Panc1 (cell line): ENCODE results near the gene OSCAR.

Experiments used
- POLR2AphosphoS5 ChIP-seq: IDR thresholded peaks from 2 replicates; pipeline ENCODE4 v1.6.1; 2012; ENCODE audit warnings: mild to moderate bottlenecking, low read depth, low read length, moderate library complexity
- REST ChIP-seq, 2 experiments: IDR thresholded peaks; 2 replicates each; pipeline ENCODE4 v1.6.1; 2011 to 2012; ENCODE audit warnings: low read depth in 2 of 2, control low read depth in 1 of 2, low read length in 1 of 2, mild to moderate bottlenecking in 1 of 2, moderate library complexity in 1 of 2; ENCODE audit not compliant: insufficient read depth in 1 of 2
- SIN3A ChIP-seq: IDR thresholded peaks from 2 replicates; pipeline ENCODE4 v1.6.1; 2012; ENCODE audit warnings: low read depth, mild to moderate bottlenecking, low read length, moderate library complexity, borderline replicate concordance; ENCODE audit not compliant: insufficient read depth
- TCF7L2 ChIP-seq: IDR thresholded peaks from 2 replicates; pipeline ENCODE4 v1.6.1; 2011; ENCODE audit warnings: mild to moderate bottlenecking, low read depth, low read length, inconsistent platforms
- TF ChIP-seq, protein P1 (sequence below): fragments of 450-650 bp; IDR thresholded peaks from 2 replicates; pipeline ENCODE4 v1.5.1; 2017; ENCODE audit warnings: mild to moderate bottlenecking

DNA sequence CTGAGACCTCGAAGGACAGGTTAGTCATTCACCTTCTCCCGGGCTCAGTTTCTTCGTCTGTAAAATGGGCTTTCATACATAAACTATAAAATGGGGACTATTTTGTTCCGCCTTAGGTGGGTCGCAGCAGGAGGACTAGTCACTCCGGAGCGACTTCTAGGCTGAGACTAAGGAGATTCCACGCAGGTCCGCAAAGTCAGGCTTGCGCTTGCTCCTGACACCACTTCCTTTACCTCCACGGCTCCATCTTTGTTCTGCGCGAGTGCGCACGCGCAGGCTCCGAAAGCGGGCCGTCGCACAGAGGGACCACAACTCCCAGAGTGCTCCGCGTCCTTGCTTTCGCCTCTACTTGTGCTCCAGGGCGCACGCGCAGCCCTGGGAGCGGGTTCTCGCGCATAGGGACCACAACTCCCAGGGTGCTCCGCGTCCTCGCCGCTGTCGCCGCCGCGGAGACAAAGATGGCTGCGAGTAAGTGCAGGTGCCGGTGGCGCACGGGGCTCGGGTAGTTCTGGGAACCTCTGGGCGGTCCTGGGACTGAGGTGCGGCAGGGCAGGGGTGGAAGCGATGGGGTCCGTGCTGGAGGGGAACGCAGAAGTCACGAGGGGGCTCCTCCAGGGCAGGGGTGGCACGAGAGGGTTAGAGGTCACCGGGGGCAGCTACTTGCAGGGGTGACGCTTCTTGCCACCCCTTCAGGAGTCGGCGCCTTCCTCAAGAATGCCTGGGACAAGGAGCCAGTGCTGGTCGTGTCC lies 2.0 kb upstream of the OSCAR start, which contains the start of gene NDUFA3:
- TF ChIP-seq, protein P1, sequence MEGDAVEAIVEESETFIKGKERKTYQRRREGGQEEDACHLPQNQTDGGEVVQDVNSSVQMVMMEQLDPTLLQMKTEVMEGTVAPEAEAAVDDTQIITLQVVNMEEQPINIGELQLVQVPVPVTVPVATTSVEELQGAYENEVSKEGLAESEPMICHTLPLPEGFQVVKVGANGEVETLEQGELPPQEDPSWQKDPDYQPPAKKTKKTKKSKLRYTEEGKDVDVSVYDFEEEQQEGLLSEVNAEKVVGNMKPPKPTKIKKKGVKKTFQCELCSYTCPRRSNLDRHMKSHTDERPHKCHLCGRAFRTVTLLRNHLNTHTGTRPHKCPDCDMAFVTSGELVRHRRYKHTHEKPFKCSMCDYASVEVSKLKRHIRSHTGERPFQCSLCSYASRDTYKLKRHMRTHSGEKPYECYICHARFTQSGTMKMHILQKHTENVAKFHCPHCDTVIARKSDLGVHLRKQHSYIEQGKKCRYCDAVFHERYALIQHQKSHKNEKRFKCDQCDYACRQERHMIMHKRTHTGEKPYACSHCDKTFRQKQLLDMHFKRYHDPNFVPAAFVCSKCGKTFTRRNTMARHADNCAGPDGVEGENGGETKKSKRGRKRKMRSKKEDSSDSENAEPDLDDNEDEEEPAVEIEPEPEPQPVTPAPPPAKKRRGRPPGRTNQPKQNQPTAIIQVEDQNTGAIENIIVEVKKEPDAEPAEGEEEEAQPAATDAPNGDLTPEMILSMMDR, result no peak
- TF ChIP-seq POLR2AphosphoS5 (peak; percentile 94), REST (IDR thresholded peaks at IDR 0.05; ENCODE audit: insufficient read depth in 1 of 2, low read depth in 2 of 2, low read length in 1 of 2) (peak in 1 of 2 experiments; percentile 66; a peak in 1 of 4 replicates), SIN3A (peak; percentile 68; the same call in 1 of the 2 replicates), TCF7L2 (peak; percentile 35; the same call in 1 of the 2 replicates)
